Activated CD4-positive, alpha-beta T cell treated with anti-CD3 and anti-CD28 coated beads, Interleukin-2, amount 50 U/mL, for 24 hours (primary cell): Measurements from ENCODE around the gene MRPL24.

Experiments
- DNase-seq, 2 donors: peaks; one replicate each; pipeline ENCODE4 v3.0.0-alpha.2; 2020; ENCODE audit warnings: low read depth in 1 of 2, low spot score in 1 of 2

MRPL24 gene

DNA sequence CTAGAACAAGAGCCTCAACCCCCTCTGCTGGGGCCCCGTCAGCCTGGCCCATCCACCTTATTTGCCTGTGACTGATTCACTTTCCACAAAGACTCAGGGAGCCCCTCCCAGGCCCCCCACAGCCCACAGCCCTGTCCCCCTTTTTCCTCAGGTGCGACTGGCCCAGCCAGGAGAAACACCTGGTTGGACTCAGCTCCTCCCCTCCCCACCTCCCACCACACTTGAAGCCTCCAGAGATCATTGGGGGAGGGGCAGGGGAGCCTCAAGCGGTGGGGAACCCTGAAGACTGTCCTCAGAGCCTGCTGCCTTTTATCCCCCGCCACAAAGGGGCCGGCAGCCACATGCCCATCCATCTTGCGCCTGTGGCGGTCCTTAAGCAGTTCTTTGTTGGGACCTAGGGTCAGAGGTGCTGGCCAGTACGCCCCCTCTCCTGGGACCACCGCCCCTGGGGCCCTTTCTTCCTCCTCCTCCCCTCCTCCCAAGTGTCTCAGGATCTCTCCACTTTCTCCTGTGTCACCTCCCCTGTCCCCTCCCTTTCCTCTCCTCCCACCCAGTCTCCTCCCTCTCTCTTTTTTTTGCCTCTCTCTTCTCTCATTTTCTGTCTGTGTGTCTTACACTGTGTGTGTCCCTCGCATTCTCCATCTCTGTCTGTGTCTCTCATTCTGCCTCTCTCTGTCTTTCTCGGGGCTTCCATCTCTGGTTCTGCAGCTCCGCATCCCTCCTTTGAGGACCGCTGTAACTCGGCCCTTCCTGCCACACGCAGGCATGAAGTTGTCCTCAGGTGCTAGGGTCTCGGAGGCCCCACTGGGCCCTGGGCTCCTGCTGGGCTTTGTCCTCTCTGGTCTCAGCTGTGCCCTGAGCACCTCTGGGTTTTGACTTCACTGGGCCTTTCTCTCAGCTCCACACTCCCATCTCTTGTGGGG lies 47.7 kb downstream of the MRPL24 start:
- no peak for DNase-seq

GRCh38 chr1:156692441-156692924 lies 48.4 kb downstream of the MRPL24 start:
- DNase-seq, result no peak

DNA sequence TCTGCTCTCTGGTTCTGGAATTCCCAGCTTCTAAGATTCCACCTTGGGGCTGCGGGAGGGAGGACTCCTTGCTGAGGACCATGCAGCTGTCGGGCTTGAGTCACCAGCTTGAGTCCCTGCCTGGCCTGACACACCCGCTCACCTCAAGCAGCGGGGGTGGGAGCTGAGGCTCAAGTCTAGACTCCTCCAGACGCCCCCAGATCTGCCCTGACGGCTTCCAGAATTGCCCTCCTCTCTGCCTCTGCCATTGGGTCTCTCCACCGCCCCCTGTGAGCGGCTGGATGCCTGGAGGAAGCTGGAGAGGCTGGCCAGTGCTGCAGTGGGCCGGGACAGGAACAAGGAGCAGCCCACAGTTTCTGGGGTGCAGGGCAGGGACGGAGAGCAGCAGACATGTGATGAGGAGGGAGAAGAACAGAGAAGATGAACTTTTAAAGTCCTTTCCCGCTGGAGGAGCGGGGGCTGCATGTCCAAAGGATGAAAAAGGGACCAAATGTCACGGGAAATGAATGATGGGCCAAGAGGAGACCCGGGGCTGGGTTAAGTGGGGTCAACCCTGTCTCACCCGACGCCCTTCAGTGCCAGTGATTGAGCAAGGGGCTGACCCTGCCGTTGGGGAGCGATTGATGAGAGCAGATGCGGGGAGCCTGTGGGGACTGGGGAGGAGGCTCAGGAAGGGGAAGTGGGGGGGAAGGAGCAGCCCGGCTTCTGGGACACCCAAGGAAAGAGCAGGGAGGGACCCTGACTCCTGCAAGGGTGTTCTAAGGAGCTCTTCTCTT lies 49.0 kb downstream of the MRPL24 start:
- DNase-seq, result no peak

DNA sequence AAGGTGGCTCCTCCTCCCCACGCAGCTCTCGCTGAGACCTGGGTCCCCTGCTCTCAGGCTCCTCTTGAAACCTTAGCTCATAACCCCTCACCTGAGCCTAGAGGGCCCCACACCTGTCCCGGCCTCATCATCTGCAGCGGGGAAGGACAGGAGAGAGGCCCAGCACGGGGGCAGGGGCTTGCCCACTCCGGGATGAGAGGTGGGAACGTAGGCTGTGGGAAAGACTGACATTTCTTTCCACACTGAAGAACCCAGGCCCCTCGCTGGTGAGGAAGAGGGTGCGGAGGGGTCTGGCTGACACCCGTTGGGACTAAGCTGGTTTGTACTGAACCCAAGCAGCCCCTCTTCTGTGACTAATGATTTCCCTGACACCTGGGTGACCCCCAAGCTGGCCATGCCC lies 49.7 kb downstream of the MRPL24 start:
- DNase-seq, result no peak

GRCh38 chr1:156690675-156691036 lies 50.2 kb downstream of the MRPL24 start:
- no peak for DNase-seq

GRCh38 chr1:156689953-156690674 lies 50.8 kb downstream of the MRPL24 start:
- DNase-seq, result no peak

- peak; percentile 47 to 70 for DNase-seq
Observed at GRCh38 chr1:156689035-156689952, 51.6 kb downstream of the MRPL24 start.
